Caco-2 (cell line): ENCODE measurements around the gene MS4A6E. TPM values are rescaled to one million over a fixed set of nuclear protein-coding genes. Genes with fewer than 3 reads are reported as not detected.

Experiments used
- BruUV-seq: library from RNA; stranded (reverse); fragments of 400-500 nt; replicated peaks from 2 replicates; lab custom pipeline; 2021; lab: Mats Ljungman, UMichigan
- CTCF ChIA-PET: fragments of 300-600 bp; sonication (Branson Sonifier 250); formaldehyde crosslinking; loops from one replicate; lab custom pipeline; 2022; ENCODE audit warnings: antibody characterized with exemption; lab: Charles Lee
- POLR2A ChIA-PET: fragments of 300-600 bp; sonication (Branson Sonifier 250); formaldehyde crosslinking; loops from one replicate; lab custom pipeline; 2022; ENCODE audit warnings: antibody characterized with exemption; lab: Charles Lee
- DNase-seq, 2 experiments: peaks; one replicate each; pipeline versions ENCODE4 v3.0.0 to v3.0.0-alpha.2; 2020 to 2022
- H3K27me3 ChIP-seq: replicated peaks from 2 replicates; pipeline ENCODE4 v1.6.0; 2011; ENCODE audit warnings: low read length; ENCODE audit not compliant: control insufficient read depth, insufficient read depth
- H3K36me3 ChIP-seq: 2 replicates; pipeline ENCODE4 v1.5.1; 2011; ENCODE audit warnings: low read length; ENCODE audit not compliant: control insufficient read depth, insufficient read depth
- H3K4me1 ChIP-seq: fragments of 250-450 bp; sonication (Bioruptor Pico); 2 replicates; pipeline ENCODE4 v1.5.1; 2020; ENCODE audit warnings: mild to moderate bottlenecking
- H3K4me3 ChIP-seq: 2 replicates; pipeline ENCODE4 v1.5.1; 2011; ENCODE audit warnings: low read depth, mild to moderate bottlenecking, control low read depth, low read length
- H3K9me3 ChIP-seq: fragments of 250-450 bp; sonication (Bioruptor Pico); 2 replicates; pipeline ENCODE4 v1.5.1; 2020; ENCODE audit warnings: mild to moderate bottlenecking, moderate library complexity
- H3K27ac Mint-ChIP-seq: one replicate; pipeline ENCODE4 v1.8.0; 2022; ENCODE audit warnings: mixed read lengths; ENCODE audit not compliant: unreplicated experiment
- H3K27me3 Mint-ChIP-seq: one replicate; pipeline ENCODE4 v1.8.0; 2022; ENCODE audit warnings: mixed read lengths; ENCODE audit not compliant: insufficient read depth, unreplicated experiment
- H3K36me3 Mint-ChIP-seq: one replicate; pipeline ENCODE4 v1.8.0; 2022; ENCODE audit warnings: mild to moderate bottlenecking, mixed read lengths; ENCODE audit not compliant: insufficient read depth, unreplicated experiment
- H3K4me1 Mint-ChIP-seq: one replicate; pipeline ENCODE4 v1.8.0; 2022; ENCODE audit warnings: low read depth, mixed read lengths; ENCODE audit not compliant: unreplicated experiment
- H3K4me3 Mint-ChIP-seq: one replicate; pipeline ENCODE4 v1.8.0; 2022; ENCODE audit warnings: mild to moderate bottlenecking, moderate library complexity, mixed read lengths; ENCODE audit not compliant: unreplicated experiment
- H3K9me3 Mint-ChIP-seq: one replicate; pipeline ENCODE4 v1.8.0; 2022; ENCODE audit warnings: mixed read lengths; ENCODE audit not compliant: unreplicated experiment
- intact Hi-C: fragments of 100-400 bp; cut with micrococcal nuclease; formaldehyde crosslinking; loops from one replicate; pipeline ENCODE4 v1.10.0; 2022; ENCODE audit not compliant: unreplicated experiment
- total RNA-seq: library from RNA; stranded (reverse); gene quantifications from 2 replicates; pipeline ENCODE4 v1.2.3, GENCODE V29; 2022
- TF ChIP-seq, protein P1 (sequence below), 2 experiments: fragments of 200-600 bp in 1 of 2; IDR thresholded peaks; 1 replicate in 1 of 2; 2 replicates in 1 of 2; pipeline versions ENCODE4 v1.5.1 to v1.8.0; 2011 to 2022; ENCODE audit warnings: antibody characterized with exemption in 1 of 2, control low read depth in 1 of 2, inconsistent platforms in 1 of 2, low read depth in 1 of 2, low read length in 1 of 2, mild to moderate bottlenecking in 1 of 2, moderate library complexity in 1 of 2; ENCODE audit not compliant: insufficient read depth in 1 of 2, severe bottlenecking in 1 of 2, unreplicated experiment in 1 of 2

MS4A6E gene
- total RNA-seq, 1 experiment from 2014 or later = not detected

DNA sequence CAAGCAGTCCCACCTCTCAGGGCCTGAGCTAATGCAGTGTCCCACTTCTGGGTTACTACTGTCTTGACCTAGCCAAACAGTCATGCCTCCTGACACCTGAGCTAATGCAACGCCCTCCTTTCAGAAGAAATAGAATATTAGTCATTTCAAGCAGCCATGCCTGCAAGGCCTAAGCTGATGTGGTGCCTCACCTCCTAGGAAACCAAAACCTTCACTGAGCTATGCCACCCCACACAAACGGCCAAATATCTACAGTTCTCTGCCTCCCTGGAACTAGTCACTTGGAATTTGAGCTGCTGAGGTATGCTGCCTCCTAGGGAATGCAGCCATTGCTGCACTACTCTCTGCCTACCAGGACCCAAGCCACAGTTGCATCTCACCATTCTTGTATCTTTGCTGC is 8.3 kb upstream of the MS4A6E start:
- BruUV-seq = no TSS peak
- intact Hi-C loops = no loop called here
- TF ChIP-seq, protein P1, sequence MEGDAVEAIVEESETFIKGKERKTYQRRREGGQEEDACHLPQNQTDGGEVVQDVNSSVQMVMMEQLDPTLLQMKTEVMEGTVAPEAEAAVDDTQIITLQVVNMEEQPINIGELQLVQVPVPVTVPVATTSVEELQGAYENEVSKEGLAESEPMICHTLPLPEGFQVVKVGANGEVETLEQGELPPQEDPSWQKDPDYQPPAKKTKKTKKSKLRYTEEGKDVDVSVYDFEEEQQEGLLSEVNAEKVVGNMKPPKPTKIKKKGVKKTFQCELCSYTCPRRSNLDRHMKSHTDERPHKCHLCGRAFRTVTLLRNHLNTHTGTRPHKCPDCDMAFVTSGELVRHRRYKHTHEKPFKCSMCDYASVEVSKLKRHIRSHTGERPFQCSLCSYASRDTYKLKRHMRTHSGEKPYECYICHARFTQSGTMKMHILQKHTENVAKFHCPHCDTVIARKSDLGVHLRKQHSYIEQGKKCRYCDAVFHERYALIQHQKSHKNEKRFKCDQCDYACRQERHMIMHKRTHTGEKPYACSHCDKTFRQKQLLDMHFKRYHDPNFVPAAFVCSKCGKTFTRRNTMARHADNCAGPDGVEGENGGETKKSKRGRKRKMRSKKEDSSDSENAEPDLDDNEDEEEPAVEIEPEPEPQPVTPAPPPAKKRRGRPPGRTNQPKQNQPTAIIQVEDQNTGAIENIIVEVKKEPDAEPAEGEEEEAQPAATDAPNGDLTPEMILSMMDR (IDR thresholded peaks at IDR 0.05; ENCODE audit: insufficient read depth in 1 of 2, low read depth in 1 of 2, low read length in 1 of 2, severe bottlenecking in 1 of 2, unreplicated experiment in 1 of 2) = no peak
- Histone ChIP-seq H3K4me1 (no peaks in the 10 kb centered on the region), H3K36me3 (no peaks in the 10 kb centered on the region), H3K4me3 (no peak overlapping the region), H3K27me3 (no peaks in the 10 kb centered on the region), H3K9me3 (no peaks in the 10 kb centered on the region)
- ChIA-PET POLR2A (no interaction called here), CTCF (no interaction called here)
- Mint-ChIP-seq H3K4me1 (no peaks in the 10 kb centered on the region), H3K36me3 (no peaks in the 10 kb centered on the region), H3K27ac (no peak overlapping the region), H3K27me3 (peaks cover 5% of the 10 kb centered on the region), H3K9me3 (peaks cover 6% of the 10 kb centered on the region), H3K4me3 (no peak overlapping the region)
- DNase-seq = no peak

DNA sequence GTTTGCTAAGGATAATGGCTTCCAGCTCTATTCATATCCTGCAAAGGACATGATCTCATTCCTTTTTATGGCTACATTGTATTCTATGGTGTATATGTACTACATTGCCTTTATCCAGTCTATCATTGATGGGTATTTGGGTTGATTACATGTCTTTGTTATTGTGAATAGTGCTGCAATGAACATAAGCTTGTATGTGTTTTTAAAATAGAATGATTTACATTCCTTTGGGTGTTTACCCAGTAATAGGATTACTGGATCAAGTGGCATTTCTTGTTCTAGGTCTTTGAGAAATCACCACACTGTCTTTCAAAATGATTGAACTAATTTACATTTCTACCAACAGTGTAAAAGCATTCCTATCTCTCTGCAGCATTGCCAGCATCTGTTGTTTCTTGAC is 6.0 kb upstream of the MS4A6E start:
- POLR2A ChIA-PET = no interaction called here
- no TSS peak for BruUV-seq
- no peaks in the 10 kb centered on the region for H3K36me3 Mint-ChIP-seq
- no peak overlapping the region for H3K4me3 Mint-ChIP-seq
- peaks cover 5% of the 10 kb centered on the region for H3K27me3 Mint-ChIP-seq
- H3K9me3 Mint-ChIP-seq = peaks cover 19% of the 10 kb centered on the region
- TF ChIP-seq, protein P1 (IDR thresholded peaks at IDR 0.05; ENCODE audit: insufficient read depth in 1 of 2, low read depth in 1 of 2, low read length in 1 of 2, severe bottlenecking in 1 of 2, unreplicated experiment in 1 of 2) = no peak
- no peaks in the 10 kb centered on the region for H3K27me3 ChIP-seq
- H3K4me1 ChIP-seq = no peaks in the 10 kb centered on the region
- H3K27ac Mint-ChIP-seq = no peak overlapping the region
- H3K4me3 ChIP-seq = no peak overlapping the region
- DNase-seq = no peak
- no peaks in the 10 kb centered on the region for H3K36me3 ChIP-seq
- no peaks in the 10 kb centered on the region; the same call in 1 of the 2 replicates for H3K9me3 ChIP-seq
- H3K4me1 Mint-ChIP-seq = no peaks in the 10 kb centered on the region
- intact Hi-C loops = no loop called here
- CTCF ChIA-PET = no interaction called here

DNA sequence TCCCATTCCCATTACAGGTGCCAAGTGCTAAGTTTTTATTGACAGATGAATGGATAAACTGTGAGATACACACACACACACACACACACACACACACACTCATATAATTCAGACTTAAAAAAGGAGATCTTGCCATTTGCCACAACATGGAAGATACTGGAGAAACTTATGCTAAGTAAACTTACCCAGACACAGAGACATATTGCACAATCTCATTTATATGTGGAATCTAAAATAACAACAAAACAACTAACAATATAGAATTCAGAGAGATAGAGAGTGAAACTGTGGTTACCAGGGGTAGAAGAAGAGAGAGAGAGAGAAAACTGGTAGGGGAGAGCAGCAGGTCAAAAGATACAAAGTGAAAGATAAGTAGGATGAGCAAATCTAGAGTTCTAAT is 1.4 kb downstream of the MS4A6E start:
- peaks cover 3% of the 10 kb centered on the region; the same call in 1 of the 2 replicates for H3K9me3 ChIP-seq
- Mint-ChIP-seq H3K27ac (no peak overlapping the region), H3K9me3 (peaks cover 27% of the 10 kb centered on the region), H3K4me3 (no peak overlapping the region), H3K27me3 (no peaks in the 10 kb centered on the region), H3K4me1 (no peaks in the 10 kb centered on the region), H3K36me3 (no peaks in the 10 kb centered on the region)
- H3K4me3 ChIP-seq = no peak overlapping the region
- no peak for DNase-seq
- no TSS peak for BruUV-seq
- no peaks in the 10 kb centered on the region for H3K4me1 ChIP-seq
- no peaks in the 10 kb centered on the region for H3K36me3 ChIP-seq
- ChIA-PET CTCF (no interaction called here), POLR2A (no interaction called here)
- TF ChIP-seq, protein P1 (IDR thresholded peaks at IDR 0.05; ENCODE audit: insufficient read depth in 1 of 2, low read depth in 1 of 2, low read length in 1 of 2, severe bottlenecking in 1 of 2, unreplicated experiment in 1 of 2) = no peak
- intact Hi-C loops = no loop called here
- no peaks in the 10 kb centered on the region for H3K27me3 ChIP-seq
